Caco-2 (cell line): ENCODE data around the gene APOLD1. TPM values are rescaled to one million over a fixed set of nuclear protein-coding genes. Genes with fewer than 3 reads are reported as not detected.
A peak's percentile ranks its signal among the peaks of the same experiment; 100 is the strongest.
"Not testable (repeated sequence)": the region's sequence is repeated elsewhere in the genome, so short reads cannot be mapped to it uniquely, and the experiment has no call there.

Source experiments
- BruUV-seq: library from RNA; stranded (reverse); fragments of 400-500 nt; replicated peaks from 2 replicates; lab custom pipeline; 2021; lab: Mats Ljungman, UMichigan
- CTCF ChIA-PET: fragments of 300-600 bp; sonication (Branson Sonifier 250); formaldehyde crosslinking; loops from one replicate; lab custom pipeline; 2022; ENCODE audit warnings: antibody characterized with exemption; lab: Charles Lee
- POLR2A ChIA-PET: fragments of 300-600 bp; sonication (Branson Sonifier 250); formaldehyde crosslinking; loops from one replicate; lab custom pipeline; 2022; ENCODE audit warnings: antibody characterized with exemption; lab: Charles Lee
- DNase-seq, 2 experiments: peaks; one replicate each; pipeline versions ENCODE4 v3.0.0 to v3.0.0-alpha.2; 2020 to 2022
- H3K27me3 ChIP-seq: replicated peaks from 2 replicates; pipeline ENCODE4 v1.6.0; 2011; ENCODE audit warnings: low read length; ENCODE audit not compliant: control insufficient read depth, insufficient read depth
- H3K36me3 ChIP-seq: 2 replicates; pipeline ENCODE4 v1.5.1; 2011; ENCODE audit warnings: low read length; ENCODE audit not compliant: control insufficient read depth, insufficient read depth
- H3K4me1 ChIP-seq: fragments of 250-450 bp; sonication (Bioruptor Pico); 2 replicates; pipeline ENCODE4 v1.5.1; 2020; ENCODE audit warnings: mild to moderate bottlenecking
- H3K4me3 ChIP-seq: 2 replicates; pipeline ENCODE4 v1.5.1; 2011; ENCODE audit warnings: low read depth, mild to moderate bottlenecking, control low read depth, low read length
- H3K9me3 ChIP-seq: fragments of 250-450 bp; sonication (Bioruptor Pico); 2 replicates; pipeline ENCODE4 v1.5.1; 2020; ENCODE audit warnings: mild to moderate bottlenecking, moderate library complexity
- H3K27ac Mint-ChIP-seq: one replicate; pipeline ENCODE4 v1.8.0; 2022; ENCODE audit warnings: mixed read lengths; ENCODE audit not compliant: unreplicated experiment
- H3K27me3 Mint-ChIP-seq: one replicate; pipeline ENCODE4 v1.8.0; 2022; ENCODE audit warnings: mixed read lengths; ENCODE audit not compliant: insufficient read depth, unreplicated experiment
- H3K36me3 Mint-ChIP-seq: one replicate; pipeline ENCODE4 v1.8.0; 2022; ENCODE audit warnings: mild to moderate bottlenecking, mixed read lengths; ENCODE audit not compliant: insufficient read depth, unreplicated experiment
- H3K4me1 Mint-ChIP-seq: one replicate; pipeline ENCODE4 v1.8.0; 2022; ENCODE audit warnings: low read depth, mixed read lengths; ENCODE audit not compliant: unreplicated experiment
- H3K4me3 Mint-ChIP-seq: one replicate; pipeline ENCODE4 v1.8.0; 2022; ENCODE audit warnings: mild to moderate bottlenecking, moderate library complexity, mixed read lengths; ENCODE audit not compliant: unreplicated experiment
- H3K9me3 Mint-ChIP-seq: one replicate; pipeline ENCODE4 v1.8.0; 2022; ENCODE audit warnings: mixed read lengths; ENCODE audit not compliant: unreplicated experiment
- CTCF ChIP-seq, 2 experiments: fragments of 200-600 bp in 1 of 2; IDR thresholded peaks; 1 replicate in 1 of 2; 2 replicates in 1 of 2; pipeline versions ENCODE4 v1.5.1 to v1.8.0; 2011 to 2022; ENCODE audit warnings: antibody characterized with exemption in 1 of 2, control low read depth in 1 of 2, inconsistent platforms in 1 of 2, low read depth in 1 of 2, low read length in 1 of 2, mild to moderate bottlenecking in 1 of 2, moderate library complexity in 1 of 2; ENCODE audit not compliant: insufficient read depth in 1 of 2, severe bottlenecking in 1 of 2, unreplicated experiment in 1 of 2
- intact Hi-C: fragments of 100-400 bp; cut with micrococcal nuclease; formaldehyde crosslinking; loops from one replicate; pipeline ENCODE4 v1.10.0; 2022; ENCODE audit not compliant: unreplicated experiment
- total RNA-seq: library from RNA; stranded (reverse); gene quantifications from 2 replicates; pipeline ENCODE4 v1.2.3, GENCODE V29; 2022

Gene APOLD1
- total RNA-seq, 1 experiment from 2014 or later, result 4.1 TPM

GRCh38 chr12:12818701-12819100 lies 33.2 kb downstream of the APOLD1 start:
- H3K27me3 ChIP-seq, result no peaks in the 10 kb centered on the region
- H3K36me3 ChIP-seq, result peaks cover 3% of the 10 kb centered on the region
- H3K9me3 ChIP-seq, result no peaks in the 10 kb centered on the region
- peaks cover 60% of the 10 kb centered on the region for H3K4me1 Mint-ChIP-seq
- no peak for TF ChIP-seq CTCF (IDR thresholded peaks at IDR 0.05; ENCODE audit: insufficient read depth in 1 of 2, low read depth in 1 of 2, low read length in 1 of 2, severe bottlenecking in 1 of 2, unreplicated experiment in 1 of 2)
- ChIA-PET POLR2A (interaction anchor here (0.5 to 1.2 kb wide), 3 partner anchors 19 to 1145 kb away, joined by 3 to 8 read pairs (median 3); no protein-coding TSS in a partner anchor), CTCF (interaction anchor here (0.5 to 1.1 kb wide), 2 partner anchors 18 to 29 kb away, joined by 4 read pairs; no protein-coding TSS in a partner anchor)
- no peak overlapping the region for H3K4me3 Mint-ChIP-seq
- H3K9me3 Mint-ChIP-seq, result no peaks in the 10 kb centered on the region
- peaks cover 66% of the 10 kb centered on the region for H3K36me3 Mint-ChIP-seq
- no peak for DNase-seq
- BruUV-seq, result no TSS peak
- peaks cover 68% of the 10 kb centered on the region for H3K4me1 ChIP-seq
- intact Hi-C loops, result no loop called here
- H3K27ac Mint-ChIP-seq, result peak overlapping the region; percentile 67
- no peak overlapping the region for H3K4me3 ChIP-seq
- no peaks in the 10 kb centered on the region for H3K27me3 Mint-ChIP-seq

GRCh38 chr12:12819221-12819620 lies 33.8 kb downstream of the APOLD1 start:
- H3K27ac Mint-ChIP-seq, result peak overlapping the region; percentile 67
- peaks cover 61% of the 10 kb centered on the region for H3K4me1 Mint-ChIP-seq

GRCh38 chr12:12819752-12820311 lies 34.4 kb downstream of the APOLD1 start:
- H3K4me3 Mint-ChIP-seq, result no peak overlapping the region
- Histone ChIP-seq H3K9me3 (no peaks in the 10 kb centered on the region), H3K4me1 (peaks cover 72% of the 10 kb centered on the region), H3K4me3 (no peak overlapping the region), H3K27me3 (no peaks in the 10 kb centered on the region), H3K36me3 (peaks cover 5% of the 10 kb centered on the region)
- DNase-seq, result peak; percentile 64 to 71
- CTCF ChIA-PET, result interaction anchor here (1.1 to 1.5 kb wide), 2 partner anchors 17 to 71 kb away, joined by 4 to 5 read pairs; partner anchors contain the start of gene GPRC5A
- intact Hi-C loops, result no loop called here
- H3K36me3 Mint-ChIP-seq, result peaks cover 66% of the 10 kb centered on the region
- peaks cover 61% of the 10 kb centered on the region for H3K4me1 Mint-ChIP-seq
- no peaks in the 10 kb centered on the region for H3K27me3 Mint-ChIP-seq
- H3K27ac Mint-ChIP-seq, result peak overlapping the region; percentile 67
- no peaks in the 10 kb centered on the region for H3K9me3 Mint-ChIP-seq
- no TSS peak for BruUV-seq
- no peak for TF ChIP-seq CTCF (IDR thresholded peaks at IDR 0.05; ENCODE audit: insufficient read depth in 1 of 2, low read depth in 1 of 2, low read length in 1 of 2, severe bottlenecking in 1 of 2, unreplicated experiment in 1 of 2)
- POLR2A ChIA-PET, result interaction anchor here (1.2 kb wide), 1 partner anchor 32 kb away, joined by 8 read pairs; no protein-coding TSS in a partner anchor

More at GRCh38 chr12:12819221-12819620, 33.8 kb downstream of the APOLD1 start:
- H3K9me3 ChIP-seq, result no peaks in the 10 kb centered on the region
- H3K36me3 Mint-ChIP-seq, result peaks cover 66% of the 10 kb centered on the region
- POLR2A ChIA-PET, result interaction anchor here (0.5 to 1.2 kb wide), 3 partner anchors 18 to 1145 kb away, joined by 3 to 8 read pairs (median 3); no protein-coding TSS in a partner anchor
- no TSS peak for BruUV-seq
- no peak for TF ChIP-seq CTCF (IDR thresholded peaks at IDR 0.05; ENCODE audit: insufficient read depth in 1 of 2, low read depth in 1 of 2, low read length in 1 of 2, severe bottlenecking in 1 of 2, unreplicated experiment in 1 of 2)
- no peaks in the 10 kb centered on the region for H3K27me3 Mint-ChIP-seq
- intact Hi-C loops, result no loop called here
- no peaks in the 10 kb centered on the region for H3K9me3 Mint-ChIP-seq
- no peaks in the 10 kb centered on the region for H3K27me3 ChIP-seq
- H3K36me3 ChIP-seq, result peaks cover 5% of the 10 kb centered on the region
- CTCF ChIA-PET, result interaction anchor here (0.5 to 1.1 kb wide), 2 partner anchors 18 to 28 kb away, joined by 4 read pairs; no protein-coding TSS in a partner anchor
- H3K4me3 ChIP-seq, result no peak overlapping the region
- no peak overlapping the region for H3K4me3 Mint-ChIP-seq
- DNase-seq, result no peak
- H3K4me1 ChIP-seq, result peaks cover 70% of the 10 kb centered on the region

GRCh38 chr12:12820376-12820775 lies 34.9 kb downstream of the APOLD1 start:
- H3K27me3 Mint-ChIP-seq, H3K4me3 Mint-ChIP-seq, H3K4me3 ChIP-seq, intact Hi-C loops, DNase-seq, H3K9me3 ChIP-seq, POLR2A ChIA-PET, H3K36me3 ChIP-seq, H3K9me3 Mint-ChIP-seq, BruUV-seq, H3K27me3 ChIP-seq: not testable (repeated sequence)
- H3K4me1 ChIP-seq, result peaks cover 72% of the 10 kb centered on the region
- Mint-ChIP-seq H3K4me1 (peaks cover 58% of the 10 kb centered on the region), H3K27ac (peak overlapping the region; percentile 23), H3K36me3 (peaks cover 67% of the 10 kb centered on the region)
- CTCF ChIA-PET, result interaction anchor here (1.5 kb wide), 1 partner anchor 71 kb away, joined by 5 read pairs; the partner anchor contains the start of gene GPRC5A
